K562 (cell line): Measurements from ENCODE around the gene RNU6-9.

Source experiments
- CBX2 ChIP-seq: fragments of 200-600 bp; sonication (generic); IDR thresholded peaks from one replicate; pipeline ENCODE4 v1.6.1; 2012; ENCODE audit warnings: mild to moderate bottlenecking, low read length, inconsistent platforms; ENCODE audit not compliant: insufficient read depth, poor library complexity, severe bottlenecking
- SMAD2 ChIP-seq: fragments of 150-350 bp; IDR thresholded peaks from 2 replicates; pipeline ENCODE4 v1.6.1; 2014; ENCODE audit warnings: low read depth, mild to moderate bottlenecking, low read length
- TAF1 ChIP-seq: IDR thresholded peaks from 2 replicates; pipeline ENCODE4 v1.6.1; 2011; ENCODE audit warnings: mild to moderate bottlenecking, low read length, moderate library complexity; ENCODE audit not compliant: insufficient read depth, control insufficient read depth, severe bottlenecking; ENCODE audit errors: extremely low read depth
- ZNF707 ChIP-seq: fragments of 250-450 bp; sonication (Bioruptor Pico); conservative IDR thresholded peaks from 2 replicates; pipeline ENCODE4 v1.8.0; 2022; ENCODE audit warnings: inconsistent platforms, mild to moderate bottlenecking, moderate library complexity
- TF ChIP-seq, protein P1 (sequence below), 3 experiments: IDR thresholded peaks in 2 of 3; conservative IDR thresholded peaks in 1 of 3; 2 replicates each; pipeline ENCODE4 v1.5.1; 2011 to 2012; ENCODE audit warnings: low read length in 3 of 3, mild to moderate bottlenecking in 3 of 3, control low read depth in 2 of 3, improper control_type of control experiment in 1 of 3, inconsistent platforms in 1 of 3, low read depth in 1 of 3, mixed read lengths in 1 of 3, moderate library complexity in 1 of 3; ENCODE audit not compliant: insufficient read depth in 2 of 3
- TF ChIP-seq, protein P2 (sequence below): sonication (generic); formaldehyde crosslinking; IDR thresholded peaks from 2 replicates; pipeline ENCODE4 v1.8.1; 2022; ENCODE audit warnings: missing genetic modification reagents
- TF ChIP-seq, protein P3 (sequence below): fragments of 450-650 bp; formaldehyde crosslinking; IDR thresholded peaks from 2 replicates; pipeline ENCODE4 v1.4.0; 2022; ENCODE audit warnings: missing genetic modification characterization
- TF ChIP-seq, protein P4 (sequence below): sonication (generic); formaldehyde crosslinking; IDR thresholded peaks from 2 replicates; pipeline ENCODE4 v1.8.0; 2022; ENCODE audit warnings: mild to moderate bottlenecking, low read depth, missing genetic modification reagents

DNA sequence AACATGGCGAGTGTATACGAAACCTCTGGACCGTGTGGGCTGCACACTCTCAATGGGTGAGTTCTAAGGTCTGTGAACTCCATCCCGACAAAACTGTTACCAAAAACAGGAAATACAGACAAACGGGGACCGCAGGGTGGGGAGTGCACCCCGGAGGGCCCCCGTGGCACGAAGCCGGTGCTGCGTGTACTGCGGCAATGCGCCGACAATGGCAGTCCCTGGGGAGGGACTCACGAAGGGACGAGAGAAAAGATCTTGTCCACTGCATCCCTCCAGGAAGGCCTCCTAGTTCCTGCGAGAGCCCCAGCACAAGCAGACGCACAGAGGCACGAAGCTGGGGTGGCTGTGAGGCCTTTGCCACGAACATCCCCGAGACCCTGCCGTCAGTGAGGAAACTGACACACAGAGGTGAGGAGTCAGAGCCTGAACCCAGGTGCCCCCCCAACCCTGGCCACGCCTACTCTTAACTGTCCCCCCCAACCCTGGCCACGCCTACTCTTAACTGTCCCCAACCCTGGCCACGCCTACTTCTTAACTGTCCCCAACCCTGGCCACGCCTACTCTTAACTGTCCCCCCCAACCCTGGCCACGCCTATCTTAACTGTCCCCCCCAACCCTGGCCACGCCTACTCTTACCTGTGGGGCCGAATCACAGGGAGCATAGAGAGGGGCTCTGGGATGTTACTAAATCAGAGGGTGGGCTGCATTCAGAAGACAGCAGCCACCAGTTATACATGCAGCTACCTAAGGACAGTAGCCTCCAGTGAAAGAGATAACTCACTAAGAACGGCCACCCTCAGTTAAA lies 4.5 kb upstream of the RNU6-9 start:
- TF ChIP-seq, protein P1, sequence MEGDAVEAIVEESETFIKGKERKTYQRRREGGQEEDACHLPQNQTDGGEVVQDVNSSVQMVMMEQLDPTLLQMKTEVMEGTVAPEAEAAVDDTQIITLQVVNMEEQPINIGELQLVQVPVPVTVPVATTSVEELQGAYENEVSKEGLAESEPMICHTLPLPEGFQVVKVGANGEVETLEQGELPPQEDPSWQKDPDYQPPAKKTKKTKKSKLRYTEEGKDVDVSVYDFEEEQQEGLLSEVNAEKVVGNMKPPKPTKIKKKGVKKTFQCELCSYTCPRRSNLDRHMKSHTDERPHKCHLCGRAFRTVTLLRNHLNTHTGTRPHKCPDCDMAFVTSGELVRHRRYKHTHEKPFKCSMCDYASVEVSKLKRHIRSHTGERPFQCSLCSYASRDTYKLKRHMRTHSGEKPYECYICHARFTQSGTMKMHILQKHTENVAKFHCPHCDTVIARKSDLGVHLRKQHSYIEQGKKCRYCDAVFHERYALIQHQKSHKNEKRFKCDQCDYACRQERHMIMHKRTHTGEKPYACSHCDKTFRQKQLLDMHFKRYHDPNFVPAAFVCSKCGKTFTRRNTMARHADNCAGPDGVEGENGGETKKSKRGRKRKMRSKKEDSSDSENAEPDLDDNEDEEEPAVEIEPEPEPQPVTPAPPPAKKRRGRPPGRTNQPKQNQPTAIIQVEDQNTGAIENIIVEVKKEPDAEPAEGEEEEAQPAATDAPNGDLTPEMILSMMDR (IDR thresholded peaks at IDR 0.05 in 2 of 3, conservative IDR thresholded peaks at IDR 0.05 in 1 of 3; ENCODE audit: insufficient read depth in 2 of 3, low read depth in 1 of 3, low read length in 3 of 3): no peak
- TF ChIP-seq ZNF707 (CRISPR knock-in tag) (no peak), CBX2 (no peak), TAF1 (no peak), SMAD2 (no peak)
- TF ChIP-seq, protein P2, sequence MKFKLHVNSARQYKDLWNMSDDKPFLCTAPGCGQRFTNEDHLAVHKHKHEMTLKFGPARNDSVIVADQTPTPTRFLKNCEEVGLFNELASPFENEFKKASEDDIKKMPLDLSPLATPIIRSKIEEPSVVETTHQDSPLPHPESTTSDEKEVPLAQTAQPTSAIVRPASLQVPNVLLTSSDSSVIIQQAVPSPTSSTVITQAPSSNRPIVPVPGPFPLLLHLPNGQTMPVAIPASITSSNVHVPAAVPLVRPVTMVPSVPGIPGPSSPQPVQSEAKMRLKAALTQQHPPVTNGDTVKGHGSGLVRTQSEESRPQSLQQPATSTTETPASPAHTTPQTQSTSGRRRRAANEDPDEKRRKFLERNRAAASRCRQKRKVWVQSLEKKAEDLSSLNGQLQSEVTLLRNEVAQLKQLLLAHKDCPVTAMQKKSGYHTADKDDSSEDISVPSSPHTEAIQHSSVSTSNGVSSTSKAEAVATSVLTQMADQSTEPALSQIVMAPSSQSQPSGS (CRISPR knock-in tag): no peak
- TF ChIP-seq, protein P3, sequence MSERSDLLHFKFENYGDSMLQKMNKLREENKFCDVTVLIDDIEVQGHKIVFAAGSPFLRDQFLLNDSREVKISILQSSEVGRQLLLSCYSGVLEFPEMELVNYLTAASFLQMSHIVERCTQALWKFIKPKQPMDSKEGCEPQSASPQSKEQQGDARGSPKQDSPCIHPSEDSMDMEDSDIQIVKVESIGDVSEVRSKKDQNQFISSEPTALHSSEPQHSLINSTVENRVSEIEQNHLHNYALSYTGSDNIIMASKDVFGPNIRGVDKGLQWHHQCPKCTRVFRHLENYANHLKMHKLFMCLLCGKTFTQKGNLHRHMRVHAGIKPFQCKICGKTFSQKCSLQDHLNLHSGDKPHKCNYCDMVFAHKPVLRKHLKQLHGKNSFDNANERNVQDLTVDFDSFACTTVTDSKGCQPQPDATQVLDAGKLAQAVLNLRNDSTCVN (CRISPR knock-in tag): no peak
- TF ChIP-seq, protein P4, sequence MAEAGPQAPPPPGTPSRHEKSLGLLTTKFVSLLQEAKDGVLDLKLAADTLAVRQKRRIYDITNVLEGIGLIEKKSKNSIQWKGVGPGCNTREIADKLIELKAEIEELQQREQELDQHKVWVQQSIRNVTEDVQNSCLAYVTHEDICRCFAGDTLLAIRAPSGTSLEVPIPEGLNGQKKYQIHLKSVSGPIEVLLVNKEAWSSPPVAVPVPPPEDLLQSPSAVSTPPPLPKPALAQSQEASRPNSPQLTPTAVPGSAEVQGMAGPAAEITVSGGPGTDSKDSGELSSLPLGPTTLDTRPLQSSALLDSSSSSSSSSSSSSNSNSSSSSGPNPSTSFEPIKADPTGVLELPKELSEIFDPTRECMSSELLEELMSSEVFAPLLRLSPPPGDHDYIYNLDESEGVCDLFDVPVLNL (CRISPR knock-in tag): no peak
